Heart left ventricle (tissue), 16 donors: ENCODE measurements around the gene ZNF483. TPM values are rescaled to one million over a fixed set of nuclear protein-coding genes. Genes with fewer than 3 reads are reported as not detected.
"Not testable (repeated sequence)": the region's sequence is repeated elsewhere in the genome, so short reads cannot be mapped to it uniquely, and the experiment has no call there.

ENCODE experiments used
- ATAC-seq, 4 donors: fragments of 200-7000 bp; cut with Tn5 transposase; one replicate each; pipeline ENCODE4 v1.9.1; 2020 to 2022; ENCODE audit warnings: moderate library complexity in 4 of 4, mild to moderate bottlenecking in 3 of 4, moderate number of reproducible peaks in 1 of 4
- DNase-seq, 5 donors: peaks; one replicate each; pipeline ENCODE4 v3.0.0-alpha.2; 2020
- H3K27ac ChIP-seq, 12 donors: fragments of 200-600 bp; sonication (generic) in 4 of 12; one replicate each; pipeline versions ENCODE4 v1.5.0 to v1.8.0; 2016 to 2022; ENCODE audit warnings: mild to moderate bottlenecking in 2 of 12
- H3K27me3 ChIP-seq, 9 donors: fragments of 200-600 bp; sonication (generic) in 2 of 9; one replicate each; pipeline versions ENCODE4 v1.5.1 to v1.8.0; 2016 to 2022; ENCODE audit warnings: mild to moderate bottlenecking in 3 of 9
- H3K36me3 ChIP-seq, 9 donors: fragments of 200-600 bp; sonication (generic) in 2 of 9; one replicate each; pipeline versions ENCODE4 v1.5.0 to v1.8.0; 2018 to 2022; ENCODE audit warnings: mild to moderate bottlenecking in 2 of 9
- H3K4me1 ChIP-seq, 12 donors: fragments of 200-600 bp; sonication (generic) in 4 of 12; one replicate each; pipeline versions ENCODE4 v1.5.0 to v1.8.0; 2016 to 2022; ENCODE audit warnings: mild to moderate bottlenecking in 3 of 12
- H3K4me3 ChIP-seq, 12 donors: fragments of 200-600 bp; sonication (generic) in 4 of 12; one replicate each; pipeline versions ENCODE4 v1.5.0 to v1.8.0; 2017 to 2022; ENCODE audit warnings: mild to moderate bottlenecking in 9 of 12, moderate library complexity in 4 of 12
- H3K9me3 ChIP-seq, 12 donors: fragments of 200-600 bp; sonication (generic) in 4 of 12; one replicate each; pipeline versions ENCODE4 v1.5.0 to v1.8.0; 2016 to 2022; ENCODE audit warnings: mild to moderate bottlenecking in 1 of 12
- POLR2A ChIP-seq, 2 donors: fragments of 450-650 bp; IDR thresholded peaks; one replicate each; pipeline ENCODE4 v1.6.1; 2017; ENCODE audit warnings: antibody characterized with exemption in 2 of 2, mild to moderate bottlenecking in 2 of 2, moderate library complexity in 2 of 2
- WGBS, 4 donors: extraction: QIAGEN DNeasy Blood & Tissue Kit in 2 of 4; methylation state at CpG; one replicate each; pipeline versions ENCODE4 v1.1.5 to v1.1.7; 2013 to 2018; 5-methylcytosine and 5-hydroxymethylcytosine counted together
- intact Hi-C, 10 donors: fragments of 100-400 bp; cut with DNase I; formaldehyde crosslinking; loops; one replicate each; pipeline versions ENCODE4 v1.11.1 to v1.14.2; 2022
- polyA plus RNA-seq, 2 donors: library from polyadenylated mRNA; stranded (reverse); fragments of 200-250 nt; gene quantifications; one replicate each; pipeline ENCODE4 v1.2.3, GENCODE V29; 2013
- total RNA-seq, 9 donors: library from RNA; depleted of rRNA in 2 of 9; stranded (reverse); fragments of >200 nt in 2 of 9; fragmentation: NEBNext Ultra II Directional in 3 of 9; extraction: Animal tissue kit (Norgen Biotek cat#: 25700) in 3 of 9; gene quantifications; one replicate each; pipeline versions ENCODE4 v1.1.0 to v1.2.4, GENCODE V29; 2016 to 2023
- TF ChIP-seq, protein P1 (sequence below), 12 donors: fragments of 200-600 bp; sonication (generic) in 4 of 12; IDR thresholded peaks; one replicate each; pipeline versions ENCODE4 v1.5.0 to v1.8.0; 2018 to 2022; ENCODE audit warnings: antibody characterized with exemption in 12 of 12, mild to moderate bottlenecking in 5 of 12
- donor health status: ischemic (EF 13 %, LVEDD 7.1; RV severe dilation, severe dysfunction).
- donor health status: healthy with polysubstance abuse.
- donor health status: DM: no; HTN: yes; CAD: no.
- donor health status: DM: no; HTN: no; CAD: no.
- donor health status: ischemic (EF 25% LVEDD 6.9; RV normal size, moderate dysfunction).
- donor health status: ischemic (EF 25% LVEDD 5.7; RV mildly dilated, moderate dysfunction).
- donor health status: healthy.
- donor health status: DM: yes; HTN: yes; CAD: no.
- donor health status: ischemic (EF 35%, LVEDD 5.7; RV mildly dilated, moderate dysfunction).
- donor health status: nonischemic (EF 11% LVEDD 7.7; RV severe dilation, severe dysfunction).
- donor health status: DM: yes; HTN: yes; CAD: no.
- donor health status: PGD.
- donor health status: ischemic (EF 29% LVEDD 5.4; RV normal size, mild dysfunction).
- donor health status: nonischemic (EF 23%, LVEDD 6.1; RV moderate dilation, normal function).

The ZNF483 gene
- total and polyA plus RNA-seq, 11 donors: 0.22 to 13.9 (median 5.2) TPM

DNA sequence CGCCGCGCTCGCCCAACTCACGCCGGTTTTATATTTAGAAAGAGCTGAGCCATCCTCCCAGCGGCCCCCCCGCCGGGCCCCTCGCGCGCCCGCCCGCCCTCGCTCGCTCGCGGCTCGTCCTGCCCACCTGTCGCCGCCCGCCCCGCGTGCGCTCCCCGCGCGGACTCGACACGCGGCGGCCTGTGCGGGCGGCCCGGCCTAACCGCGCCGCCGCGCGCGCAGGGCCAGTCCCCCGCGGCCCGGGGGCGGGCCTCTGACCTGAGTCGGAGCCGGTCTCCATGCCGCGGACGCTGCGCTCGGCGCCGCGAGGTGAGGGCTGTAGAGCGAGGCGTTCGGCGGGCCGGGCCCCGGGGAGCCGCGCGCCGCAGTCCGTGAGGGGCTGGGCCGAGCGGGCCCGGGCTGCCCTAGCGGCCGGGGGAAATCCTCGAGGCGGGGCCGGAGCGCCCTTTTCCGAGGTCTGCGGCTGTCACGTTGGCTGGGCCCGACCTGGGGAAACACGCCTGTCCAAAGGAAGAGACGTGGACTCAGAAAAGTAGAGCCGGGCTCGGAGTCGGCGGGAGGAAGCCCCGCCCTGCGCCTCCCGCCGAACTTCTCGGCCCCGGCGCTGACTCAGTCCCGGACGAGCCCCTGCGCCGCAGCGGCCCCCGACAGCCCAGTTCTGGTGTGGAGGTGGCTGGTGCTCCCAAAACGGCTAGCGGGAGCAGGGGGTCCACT lies 41.0 kb upstream of the ZNF483 start, which contains the start of gene ECPAS:
ECPAS (minus strand) TSS at position 526 of the 714 bp plus-strand sequence. CDS start 11,465 bp downstream, outside the sequence.
- H3K4me1 ChIP-seq: peaks cover 0 to 30% (median 18%) of the 10 kb centered on the region in 12 donors
- peak within 1 kb of the TSS; percentile 69 to 98 (median 94) for H3K4me3 ChIP-seq
- ATAC-seq: peak; percentile 76 to 87 (median 85)
- H3K27me3 ChIP-seq: no peaks in the 10 kb centered on the region
- DNase-seq: peak; percentile 68 to 86 (median 82)
- WGBS, 4 donors: 0 to 2% (median 0%) methylated on average over 19 to 101 of the region's 101 CpGs
- H3K27ac ChIP-seq: peak within 1 kb of the TSS; percentile 92 to 99 (median 98)
- TF ChIP-seq, protein P1, sequence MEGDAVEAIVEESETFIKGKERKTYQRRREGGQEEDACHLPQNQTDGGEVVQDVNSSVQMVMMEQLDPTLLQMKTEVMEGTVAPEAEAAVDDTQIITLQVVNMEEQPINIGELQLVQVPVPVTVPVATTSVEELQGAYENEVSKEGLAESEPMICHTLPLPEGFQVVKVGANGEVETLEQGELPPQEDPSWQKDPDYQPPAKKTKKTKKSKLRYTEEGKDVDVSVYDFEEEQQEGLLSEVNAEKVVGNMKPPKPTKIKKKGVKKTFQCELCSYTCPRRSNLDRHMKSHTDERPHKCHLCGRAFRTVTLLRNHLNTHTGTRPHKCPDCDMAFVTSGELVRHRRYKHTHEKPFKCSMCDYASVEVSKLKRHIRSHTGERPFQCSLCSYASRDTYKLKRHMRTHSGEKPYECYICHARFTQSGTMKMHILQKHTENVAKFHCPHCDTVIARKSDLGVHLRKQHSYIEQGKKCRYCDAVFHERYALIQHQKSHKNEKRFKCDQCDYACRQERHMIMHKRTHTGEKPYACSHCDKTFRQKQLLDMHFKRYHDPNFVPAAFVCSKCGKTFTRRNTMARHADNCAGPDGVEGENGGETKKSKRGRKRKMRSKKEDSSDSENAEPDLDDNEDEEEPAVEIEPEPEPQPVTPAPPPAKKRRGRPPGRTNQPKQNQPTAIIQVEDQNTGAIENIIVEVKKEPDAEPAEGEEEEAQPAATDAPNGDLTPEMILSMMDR (IDR thresholded peaks at IDR 0.05): peak in 2 of 12 donors; percentile 11 to 12
- TF ChIP-seq POLR2A (IDR thresholded peaks at IDR 0.05): peak in 1 of 2 donors; percentile 13
- no peaks in the 10 kb centered on the region for H3K9me3 ChIP-seq
- intact Hi-C loops: loop anchor here in 2 of 10 donors (2.0 to 5.0 kb wide), 2 partner anchors 41 to 118 kb away; partner anchors contain the start of gene ZNF483 (in 2 of the 2)
- no peaks in the 10 kb centered on the region for H3K36me3 ChIP-seq

DNA sequence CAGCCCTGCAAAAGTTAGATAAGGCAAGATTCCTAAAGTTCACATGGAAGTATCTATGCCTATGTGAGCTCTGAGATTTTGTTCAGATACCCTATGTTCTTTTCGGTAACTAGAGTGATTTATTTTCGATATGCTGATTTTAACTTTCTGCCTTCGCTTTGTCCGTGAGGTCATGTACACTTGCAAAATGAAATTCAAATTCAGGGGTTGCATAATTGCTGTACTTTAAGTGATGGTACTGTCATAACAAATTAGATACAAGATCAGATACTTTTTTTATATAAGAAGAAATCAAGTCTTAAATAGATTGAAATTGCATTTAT lies 40.4 kb upstream of the ZNF483 start:
- Histone ChIP-seq H3K36me3 (no peaks in the 10 kb centered on the region), H3K9me3 (no peaks in the 10 kb centered on the region), H3K4me1 (peaks cover 0 to 28% (median 16%) of the 10 kb centered on the region in 12 donors), H3K27me3 (no peaks in the 10 kb centered on the region), H3K27ac (peak overlapping the region; percentile 92 to 99 (median 98)), H3K4me3 (peak overlapping the region; percentile 53 to 98 (median 94))
- intact Hi-C loops: loop anchor here in 2 of 10 donors (2.0 to 5.0 kb wide), 2 partner anchors 40 to 118 kb away; partner anchors contain the start of gene ZNF483 (in 1 of the 2)
- TF ChIP-seq, protein P1 (IDR thresholded peaks at IDR 0.05): no peak
- TF ChIP-seq POLR2A (IDR thresholded peaks at IDR 0.05): no peak
- DNase-seq: no peak
- ATAC-seq: no peak
- 5 to 15% (median 10%) methylated on average over 4 of the region's 4 CpGs for whole genome bisulfite sequencing, 4 donors

DNA sequence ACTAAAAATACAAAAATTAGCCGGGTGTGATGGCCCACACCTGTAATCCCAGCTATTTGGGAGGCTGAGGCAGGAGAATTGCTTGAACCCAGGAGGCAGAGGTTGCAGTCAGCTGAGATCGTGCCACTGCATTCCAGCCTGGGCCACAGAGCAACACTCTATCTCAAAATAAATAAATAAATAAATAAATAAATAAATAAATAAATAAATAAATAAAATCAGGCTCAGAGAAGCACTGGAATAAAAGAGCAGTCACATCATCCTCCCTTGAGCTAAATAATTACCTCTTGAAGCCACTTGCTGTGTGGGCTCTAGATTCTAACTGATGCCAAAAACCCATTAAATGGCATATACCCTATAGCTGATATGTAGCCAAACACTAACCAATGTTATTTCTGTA lies 27.8 kb upstream of the ZNF483 start:
- DNase-seq, H3K9me3 ChIP-seq, H3K4me1 ChIP-seq, ATAC-seq, H3K27ac ChIP-seq, H3K4me3 ChIP-seq, intact Hi-C loops, H3K36me3 ChIP-seq, H3K27me3 ChIP-seq: not testable (repeated sequence)
- whole genome bisulfite sequencing, 4 donors: 86 to 96% (median 91%) methylated on average over 2 of the region's 2 CpGs

DNA sequence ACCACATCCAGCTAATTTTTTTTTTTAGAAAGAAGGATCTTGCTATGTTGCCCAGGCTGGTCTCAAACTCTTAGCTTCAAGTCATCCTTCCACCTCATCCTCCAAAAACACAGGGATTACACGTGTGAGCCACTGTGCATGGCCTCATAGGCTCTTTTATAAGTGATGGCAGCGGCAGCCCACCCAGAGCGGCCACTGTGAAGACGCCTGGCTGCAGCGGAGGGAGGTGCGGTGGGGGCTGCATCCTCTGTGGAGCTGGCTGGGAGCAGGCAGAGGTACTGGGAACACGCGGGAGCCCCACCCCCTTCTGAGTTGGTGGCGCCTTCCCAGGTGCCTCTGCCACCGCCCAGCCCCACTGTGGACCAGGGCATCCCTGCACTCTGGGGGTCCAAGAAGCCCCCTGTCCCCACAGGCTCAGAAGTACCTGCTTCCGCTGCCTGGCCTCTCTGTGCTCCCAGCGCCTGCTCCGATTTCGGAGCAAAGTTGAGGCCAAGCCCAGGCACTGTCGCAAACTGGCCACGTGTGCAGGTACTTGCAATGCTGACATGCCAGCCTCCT lies 23.9 kb upstream of the ZNF483 start:
- Histone ChIP-seq H3K36me3 (no peaks in the 10 kb centered on the region), H3K27me3 (no peaks in the 10 kb centered on the region), H3K4me1 (no peaks in the 10 kb centered on the region), H3K27ac (no peak overlapping the region), H3K4me3 (no peak overlapping the region), H3K9me3 (no peaks in the 10 kb centered on the region)
- no peak for DNase-seq
- intact Hi-C loops: no loop called here
- 90 to 97% (median 94%) methylated on average over 10 to 16 of the region's 16 CpGs for WGBS, 4 donors
- TF ChIP-seq, protein P1 (IDR thresholded peaks at IDR 0.05): no peak
- TF ChIP-seq POLR2A (IDR thresholded peaks at IDR 0.05): no peak
- no peak for ATAC-seq
